ENCODE measurements around the gene LFNG. TPM values are rescaled to one million over a fixed set of nuclear protein-coding genes. Genes with fewer than 3 reads are reported as not detected.

Gene LFNG
- total and polyA plus RNA-seq, 2 of the 13 experiments (the other 11 are each of a cell fraction or from before 2014, with no cell fraction given) = 0.44 to 1.5 TPM

DNA sequence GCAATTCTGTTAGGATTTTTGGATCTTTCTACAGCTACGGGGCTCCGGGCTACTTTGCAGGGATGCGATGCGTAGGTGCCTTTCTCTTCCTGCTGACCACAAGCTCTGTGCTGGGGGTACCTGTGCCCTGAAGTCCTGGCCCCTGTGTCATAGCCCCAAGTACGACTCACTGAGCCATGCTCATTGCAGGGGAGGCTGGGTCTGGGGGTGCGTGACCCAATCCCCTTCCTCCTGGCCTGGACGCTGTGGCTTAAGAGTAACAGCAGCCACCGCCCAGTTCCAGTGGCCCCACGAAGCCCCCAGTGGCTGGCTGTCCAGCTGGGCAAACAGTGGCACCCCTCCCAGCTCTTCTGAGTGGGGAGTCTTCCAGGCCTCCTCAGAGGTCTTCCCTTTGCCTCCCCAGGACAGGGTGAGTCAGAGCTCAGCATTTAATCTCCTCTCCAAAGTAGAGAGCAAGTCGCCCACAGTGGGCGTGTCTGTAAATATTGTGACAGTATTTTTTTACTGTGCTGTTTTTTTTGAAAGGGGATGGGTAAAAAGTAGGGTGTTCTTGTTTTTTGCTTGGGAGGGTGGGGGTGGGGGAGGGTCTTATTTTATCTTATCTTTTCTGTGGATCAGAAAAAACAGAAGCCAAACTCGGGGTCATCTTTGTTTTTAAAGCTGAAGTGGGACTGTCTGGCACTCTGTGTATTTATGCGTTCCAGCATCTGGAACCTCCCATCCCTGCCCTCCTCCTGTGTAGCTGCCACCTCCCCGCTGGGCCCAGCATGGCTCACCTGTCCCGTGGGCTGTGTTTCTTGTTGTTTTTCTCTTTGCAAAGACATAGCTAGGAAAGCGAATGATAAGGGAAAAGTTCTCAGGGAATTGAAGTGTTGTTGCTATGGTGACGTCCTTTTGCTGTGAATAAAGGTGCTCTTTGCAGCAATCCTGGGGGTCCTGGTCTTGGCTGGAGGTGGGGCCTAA lies 8.2 kb downstream of the LFNG start:
- ChIA-PET POLR2A (interaction anchor here (0.8 to 1.1 kb wide), 3 partner anchors 17 to 132 kb away, joined by 3 read pairs; no protein-coding TSS in a partner anchor), CTCF (ENCODE audit: low intra/inter-chr PET ratio, low total read pairs) (no interaction called here)
- peak; percentile 84 for DNase-seq (ENCODE audit: low spot score)
- WGBS (ENCODE audit: low lambda C conversion rate) = 40% methylated on average over 12 of the region's 17 CpGs
- no peaks in the 10 kb centered on the region for H4K20me1 ChIP-seq (ENCODE audit: insufficient read depth, low read length)
- intact Hi-C loops (cut with micrococcal nuclease; ENCODE audit: unreplicated experiment) (no loop called here), in situ Hi-C loops (cut with HindIII; ENCODE audit: extremely low pct_ligation_motif_present, low pct_unique_long_range_greater_than_20kb) (no loop called here)
- peak; percentile 11; the same call in 2 of the 3 replicates for ATAC-seq
- no peak overlapping the region for H3K4me3 ChIP-seq (replicated peaks in 1 of 3; ENCODE audit: insufficient read depth in 1 of 3, low read depth in 2 of 3, low read length in 3 of 3)
- H3K27me3 ChIP-seq (ENCODE audit: control insufficient read depth in 1 of 2, insufficient read depth in 2 of 2, low read length in 2 of 2) = peaks cover 0 to 21% of the 10 kb centered on the region in 2 experiments; a peak in 2 of 5 replicates
- no peaks in the 10 kb centered on the region for H3K36me3 ChIP-seq (replicated peaks in 1 of 2; ENCODE audit: control insufficient read depth in 1 of 2, insufficient read depth in 2 of 2, low read length in 2 of 2)
- peak; percentile 51 for FAIRE-seq
- peaks cover 59% of the 10 kb centered on the region for H3K4me1 ChIP-seq (ENCODE audit: insufficient read depth, low read length)
- H3K4me2 ChIP-seq (ENCODE audit: low read depth, low read length) = no peak overlapping the region
- BruUV-seq (replicated peaks) = no TSS peak
- H3K9ac ChIP-seq (ENCODE audit: insufficient read depth, low read depth, low read length) = no peak overlapping the region
- no peaks in the 10 kb centered on the region for H3K79me2 ChIP-seq (ENCODE audit: insufficient read depth, low read length)
- no peak overlapping the region for H2AFZ ChIP-seq (ENCODE audit: low read length)
- no peaks in the 10 kb centered on the region for H3K9me3 ChIP-seq (ENCODE audit: low read length)
- H3K27ac ChIP-seq (ENCODE audit: extremely low read length, insufficient read depth, low read length) = no peak overlapping the region
- TF ChIP-seq NR2C2 (CRISPR knock-in tag; IDR thresholded peaks at IDR 0.05; ENCODE audit: borderline replicate concordance) (no peak), ZNF232 (CRISPR knock-in tag; IDR thresholded peaks at IDR 0.05; ENCODE audit: borderline replicate concordance) (no peak), NFYC (CRISPR knock-in tag; IDR thresholded peaks at IDR 0.05) (no peak), SAP130 (CRISPR knock-in tag; IDR thresholded peaks at IDR 0.05; ENCODE audit: low read depth) (0 out of 2 replicates have a peak, but pooled peaks have one; percentile 18), FOSL2 (CRISPR knock-in tag; IDR thresholded peaks at IDR 0.05) (peak; percentile 86)
- TF ChIP-seq, protein P1, sequence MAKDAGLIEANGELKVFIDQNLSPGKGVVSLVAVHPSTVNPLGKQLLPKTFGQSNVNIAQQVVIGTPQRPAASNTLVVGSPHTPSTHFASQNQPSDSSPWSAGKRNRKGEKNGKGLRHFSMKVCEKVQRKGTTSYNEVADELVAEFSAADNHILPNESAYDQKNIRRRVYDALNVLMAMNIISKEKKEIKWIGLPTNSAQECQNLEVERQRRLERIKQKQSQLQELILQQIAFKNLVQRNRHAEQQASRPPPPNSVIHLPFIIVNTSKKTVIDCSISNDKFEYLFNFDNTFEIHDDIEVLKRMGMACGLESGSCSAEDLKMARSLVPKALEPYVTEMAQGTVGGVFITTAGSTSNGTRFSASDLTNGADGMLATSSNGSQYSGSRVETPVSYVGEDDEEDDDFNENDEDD (CRISPR knock-in tag; IDR thresholded peaks at IDR 0.05; ENCODE audit: borderline replicate concordance) = no peak
- TF ChIP-seq, protein P2, sequence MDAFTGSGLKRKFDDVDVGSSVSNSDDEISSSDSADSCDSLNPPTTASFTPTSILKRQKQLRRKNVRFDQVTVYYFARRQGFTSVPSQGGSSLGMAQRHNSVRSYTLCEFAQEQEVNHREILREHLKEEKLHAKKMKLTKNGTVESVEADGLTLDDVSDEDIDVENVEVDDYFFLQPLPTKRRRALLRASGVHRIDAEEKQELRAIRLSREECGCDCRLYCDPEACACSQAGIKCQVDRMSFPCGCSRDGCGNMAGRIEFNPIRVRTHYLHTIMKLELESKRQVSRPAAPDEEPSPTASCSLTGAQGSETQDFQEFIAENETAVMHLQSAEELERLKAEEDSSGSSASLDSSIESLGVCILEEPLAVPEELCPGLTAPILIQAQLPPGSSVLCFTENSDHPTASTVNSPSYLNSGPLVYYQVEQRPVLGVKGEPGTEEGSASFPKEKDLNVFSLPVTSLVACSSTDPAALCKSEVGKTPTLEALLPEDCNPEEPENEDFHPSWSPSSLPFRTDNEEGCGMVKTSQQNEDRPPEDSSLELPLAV (CRISPR knock-in tag; conservative IDR thresholded peaks at IDR 0.05; ENCODE audit: low read depth) = no peak
- TF ChIP-seq, protein P3, sequence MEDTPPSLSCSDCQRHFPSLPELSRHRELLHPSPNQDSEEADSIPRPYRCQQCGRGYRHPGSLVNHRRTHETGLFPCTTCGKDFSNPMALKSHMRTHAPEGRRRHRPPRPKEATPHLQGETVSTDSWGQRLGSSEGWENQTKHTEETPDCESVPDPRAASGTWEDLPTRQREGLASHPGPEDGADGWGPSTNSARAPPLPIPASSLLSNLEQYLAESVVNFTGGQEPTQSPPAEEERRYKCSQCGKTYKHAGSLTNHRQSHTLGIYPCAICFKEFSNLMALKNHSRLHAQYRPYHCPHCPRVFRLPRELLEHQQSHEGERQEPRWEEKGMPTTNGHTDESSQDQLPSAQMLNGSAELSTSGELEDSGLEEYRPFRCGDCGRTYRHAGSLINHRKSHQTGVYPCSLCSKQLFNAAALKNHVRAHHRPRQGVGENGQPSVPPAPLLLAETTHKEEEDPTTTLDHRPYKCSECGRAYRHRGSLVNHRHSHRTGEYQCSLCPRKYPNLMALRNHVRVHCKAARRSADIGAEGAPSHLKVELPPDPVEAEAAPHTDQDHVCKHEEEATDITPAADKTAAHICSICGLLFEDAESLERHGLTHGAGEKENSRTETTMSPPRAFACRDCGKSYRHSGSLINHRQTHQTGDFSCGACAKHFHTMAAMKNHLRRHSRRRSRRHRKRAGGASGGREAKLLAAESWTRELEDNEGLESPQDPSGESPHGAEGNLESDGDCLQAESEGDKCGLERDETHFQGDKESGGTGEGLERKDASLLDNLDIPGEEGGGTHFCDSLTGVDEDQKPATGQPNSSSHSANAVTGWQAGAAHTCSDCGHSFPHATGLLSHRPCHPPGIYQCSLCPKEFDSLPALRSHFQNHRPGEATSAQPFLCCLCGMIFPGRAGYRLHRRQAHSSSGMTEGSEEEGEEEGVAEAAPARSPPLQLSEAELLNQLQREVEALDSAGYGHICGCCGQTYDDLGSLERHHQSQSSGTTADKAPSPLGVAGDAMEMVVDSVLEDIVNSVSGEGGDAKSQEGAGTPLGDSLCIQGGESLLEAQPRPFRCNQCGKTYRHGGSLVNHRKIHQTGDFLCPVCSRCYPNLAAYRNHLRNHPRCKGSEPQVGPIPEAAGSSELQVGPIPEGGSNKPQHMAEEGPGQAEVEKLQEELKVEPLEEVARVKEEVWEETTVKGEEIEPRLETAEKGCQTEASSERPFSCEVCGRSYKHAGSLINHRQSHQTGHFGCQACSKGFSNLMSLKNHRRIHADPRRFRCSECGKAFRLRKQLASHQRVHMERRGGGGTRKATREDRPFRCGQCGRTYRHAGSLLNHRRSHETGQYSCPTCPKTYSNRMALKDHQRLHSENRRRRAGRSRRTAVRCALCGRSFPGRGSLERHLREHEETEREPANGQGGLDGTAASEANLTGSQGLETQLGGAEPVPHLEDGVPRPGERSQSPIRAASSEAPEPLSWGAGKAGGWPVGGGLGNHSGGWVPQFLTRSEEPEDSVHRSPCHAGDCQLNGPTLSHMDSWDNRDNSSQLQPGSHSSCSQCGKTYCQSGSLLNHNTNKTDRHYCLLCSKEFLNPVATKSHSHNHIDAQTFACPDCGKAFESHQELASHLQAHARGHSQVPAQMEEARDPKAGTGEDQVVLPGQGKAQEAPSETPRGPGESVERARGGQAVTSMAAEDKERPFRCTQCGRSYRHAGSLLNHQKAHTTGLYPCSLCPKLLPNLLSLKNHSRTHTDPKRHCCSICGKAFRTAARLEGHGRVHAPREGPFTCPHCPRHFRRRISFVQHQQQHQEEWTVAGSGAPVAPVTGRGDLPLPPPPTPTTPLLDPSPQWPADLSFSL (CRISPR knock-in tag; IDR thresholded peaks at IDR 0.05) = no peak

Data from HepG2 (cell line).